Motor neuron (in vitro differentiated cells): Measurements from ENCODE around the gene PHETA1. TPM values are rescaled to one million over a fixed set of nuclear protein-coding genes. Genes with fewer than 3 reads are reported as not detected.

Experiments used
- ATAC-seq, 8 experiments: fragments of 200-7000 bp; cut with Tn5 transposase; replicated peaks in 6 of 8; 2 replicates each; pipeline ENCODE4 v1.8.0; 2021; ENCODE audit warnings: mild to moderate bottlenecking in 8 of 8, moderate library complexity in 8 of 8
- H3K27ac ChIP-seq, 2 donors: fragments of 250-450 bp; sonication (Bioruptor Pico); 2 replicates each; pipeline ENCODE4 v1.9.0; 2021; ENCODE audit warnings: antibody characterized with exemption in 2 of 2, mild to moderate bottlenecking in 2 of 2, moderate library complexity in 1 of 2
- H3K4me1 ChIP-seq, 2 donors: fragments of 250-450 bp; sonication (Bioruptor Pico); replicated peaks in 1 of 2; 2 replicates each; pipeline ENCODE4 v1.6.1; 2021; ENCODE audit warnings: antibody characterized with exemption in 2 of 2, mild to moderate bottlenecking in 2 of 2, moderate library complexity in 1 of 2
- H3K4me3 ChIP-seq, 5 donors: fragments of 250-450 bp; sonication (Bioruptor Pico); 2 replicates each; pipeline ENCODE4 v1.9.0; 2021; ENCODE audit warnings: antibody characterized with exemption in 5 of 5, mild to moderate bottlenecking in 5 of 5, moderate library complexity in 4 of 5
- WGBS, 10 experiments: fragments of 450-650 bp; shearing (Covaris generic); methylation state at CpG; one replicate each; pipeline ENCODE4 v1.0.0; 2022; 5-methylcytosine and 5-hydroxymethylcytosine counted together
- in situ Hi-C, 9 experiments: fragments of 400-800 bp; cut with MboI; loops; one replicate each; pipeline ENCODE4 v1.15.0; 2021; ENCODE audit warnings: low sequenced_read_pairs in 9 of 9, low pct_unique_long_range_greater_than_20kb in 2 of 9; ENCODE audit not compliant: unreplicated experiment in 9 of 9
- total RNA-seq, 8 experiments: library from RNA; unstranded; fragments of 300-600 nt; gene quantifications; 2 replicates each; pipeline versions ENCODE4 v1.2.3 to v1.2.4, GENCODE V29; 2022

The PHETA1 gene
- total RNA-seq, 8 experiments from 2014 or later: 4.2 to 14.4 (median 6.4) TPM

- WGBS, 10 experiments: 17 to 100% (median 67%) methylated on average over 1 to 5 of the region's 6 CpGs; no CpG with 5 or more reads in 1 of the 10 experiments
- Histone ChIP-seq H3K4me3 (no peak overlapping the region), H3K27ac (no peak overlapping the region), H3K4me1 (no peaks in the 10 kb centered on the region)
- in situ Hi-C loops: loop anchor here (10.0 to 25.0 kb wide), 6 partner anchors 281 to 414 kb away; partner anchors contain the start of gene CUX2 (in 1 of the 9)
- no peak for ATAC-seq
Observed at GRCh38 chr12:111318450-111318849, 50.4 kb downstream of the PHETA1 start.

GRCh38 chr12:111316671-111317070 is 52.2 kb downstream of the PHETA1 start:
- Histone ChIP-seq H3K4me3 (no peak overlapping the region), H3K4me1 (no peaks in the 10 kb centered on the region), H3K27ac (no peak overlapping the region)
- ATAC-seq: no peak
- in situ Hi-C loops: loop anchor here (10.0 to 25.0 kb wide), 6 partner anchors 279 to 412 kb away; partner anchors contain the start of gene CUX2 (in 1 of the 9)
- WGBS, 10 experiments: 17 to 100% (median 81%) methylated on average over 1 to 5 of the region's 5 CpGs; no CpG with 5 or more reads in 4 of the 10 experiments

GRCh38 chr12:111314953-111315539 is 53.8 kb downstream of the PHETA1 start:
- WGBS, 10 experiments: 0 to 100% (median 65%) methylated on average over 1 to 6 of the region's 7 CpGs; no CpG with 5 or more reads in 2 of the 10 experiments
- in situ Hi-C loops: loop anchor here (10.0 to 25.0 kb wide), 6 partner anchors 278 to 410 kb away; partner anchors contain the start of gene CUX2 (in 1 of the 9)
- H3K27ac ChIP-seq: no peak overlapping the region
- H3K4me3 ChIP-seq: no peak overlapping the region
- no peak for ATAC-seq
- H3K4me1 ChIP-seq: no peaks in the 10 kb centered on the region

- WGBS, 10 experiments: 0 to 10% (median 7%) methylated on average over 1 to 6 of the region's 8 CpGs; no CpG with 5 or more reads in 6 of the 10 experiments
- no peak overlapping the region for H3K4me3 ChIP-seq
- no peaks in the 10 kb centered on the region for H3K4me1 ChIP-seq
- H3K27ac ChIP-seq: no peak overlapping the region
- in situ Hi-C loops: loop anchor here (10.0 to 25.0 kb wide), 6 partner anchors 277 to 409 kb away; partner anchors contain the start of gene CUX2 (in 1 of the 9)
- ATAC-seq: peak; percentile 79 to 97 (median 92)
Observed at GRCh38 chr12:111313833-111314259, 55.0 kb downstream of the PHETA1 start.

GRCh38 chr12:111312708-111313107 is 56.2 kb downstream of the PHETA1 start:
- ATAC-seq: no peak
- no peak overlapping the region for H3K4me3 ChIP-seq
- in situ Hi-C loops: loop anchor here (10.0 to 25.0 kb wide), 6 partner anchors 275 to 408 kb away; partner anchors contain the start of gene CUX2 (in 1 of the 9)
- H3K27ac ChIP-seq: no peak overlapping the region
- WGBS, 10 experiments: 17 to 100% (median 80%) methylated on average over 1 to 5 of the region's 5 CpGs; no CpG with 5 or more reads in 5 of the 10 experiments
- H3K4me1 ChIP-seq: no peaks in the 10 kb centered on the region

- WGBS, 10 experiments: 77 to 100% (median 85%) methylated on average over 1 to 6 of the region's 13 CpGs; no CpG with 5 or more reads in 4 of the 10 experiments
- no peak overlapping the region for H3K27ac ChIP-seq
- in situ Hi-C loops: loop anchor here (10.0 to 25.0 kb wide), 6 partner anchors 275 to 407 kb away; partner anchors contain the start of gene CUX2 (in 1 of the 9)
- ATAC-seq: no peak
- no peaks in the 10 kb centered on the region for H3K4me1 ChIP-seq
- no peak overlapping the region for H3K4me3 ChIP-seq
Observed at GRCh38 chr12:111312016-111312415, 56.9 kb downstream of the PHETA1 start.

- in situ Hi-C loops: loop anchor here (10.0 to 25.0 kb wide), 6 partner anchors 274 to 406 kb away; partner anchors contain the start of gene CUX2 (in 1 of the 9)
- no peak for ATAC-seq
- 17 to 100% (median 80%) methylated on average over 1 to 4 of the region's 4 CpGs; no CpG with 5 or more reads in 2 of the 10 experiments for WGBS, 10 experiments
Observed at GRCh38 chr12:111311011-111311410, 57.9 kb downstream of the PHETA1 start.

More at GRCh38 chr12:111311011-111311410, 57.9 kb downstream of the PHETA1 start:
- H3K27ac ChIP-seq: no peak overlapping the region
- no peak overlapping the region for H3K4me3 ChIP-seq
- H3K4me1 ChIP-seq: no peaks in the 10 kb centered on the region

Other genes starting within 250 kb of the PHETA1 start
- gene SH2B3, start 36.8 kb upstream of the PHETA1 start, total RNA-seq: 1 to 10 TPM; 2.5 to 9.5 (median 6.4) TPM
- gene ATXN2, start 230.2 kb upstream of the PHETA1 start, total RNA-seq: 100 to 1,000 TPM in 1 of 8 experiments, 10 to 100 TPM in 7; 21.3 to 103 (median 36.7) TPM